Putamen (tissue), 1 donor: ENCODE results near the gene FER.
A peak's percentile ranks its signal among the peaks of the same experiment; 100 is the strongest.
"Not testable (repeated sequence)": the region's sequence is repeated elsewhere in the genome, so short reads cannot be mapped to it uniquely, and the experiment has no call there.

Source experiments
- DNase-seq: peaks from one replicate; pipeline ENCODE4 v3.0.0-alpha.2; 2016; ENCODE audit warnings: low spot score

The FER gene

DNA sequence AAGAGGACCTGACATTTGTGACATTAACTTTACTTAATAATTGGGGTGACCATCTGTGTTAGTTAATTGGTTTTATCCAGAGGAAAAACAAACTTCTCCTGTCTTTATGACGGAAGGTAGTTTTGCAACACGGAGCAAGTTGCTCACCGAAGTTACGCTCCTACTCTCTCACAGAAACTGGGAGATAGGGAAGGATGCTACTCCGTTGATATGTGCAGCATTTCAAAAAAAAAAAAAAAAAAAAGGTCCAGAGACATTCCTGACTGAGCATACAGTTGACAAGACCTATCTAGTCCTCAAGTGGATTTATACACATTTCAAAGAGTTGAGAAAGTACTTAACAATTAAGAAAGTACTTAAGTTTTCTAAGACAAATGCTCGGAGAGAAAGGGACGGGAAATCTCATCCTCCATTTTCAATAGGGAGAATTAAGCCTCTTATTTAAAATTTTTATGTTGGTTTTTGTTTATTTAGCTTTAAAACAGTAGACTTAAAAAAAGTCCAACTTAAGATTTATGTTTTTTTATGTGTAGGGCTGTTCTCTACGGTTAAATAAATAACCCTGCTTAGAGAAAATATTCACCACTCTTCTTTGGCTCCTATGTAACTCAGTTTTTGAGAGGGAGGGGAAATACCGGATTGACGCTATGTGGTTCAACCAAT is 455 bp upstream of the FER start:
- no peak for DNase-seq

DNA sequence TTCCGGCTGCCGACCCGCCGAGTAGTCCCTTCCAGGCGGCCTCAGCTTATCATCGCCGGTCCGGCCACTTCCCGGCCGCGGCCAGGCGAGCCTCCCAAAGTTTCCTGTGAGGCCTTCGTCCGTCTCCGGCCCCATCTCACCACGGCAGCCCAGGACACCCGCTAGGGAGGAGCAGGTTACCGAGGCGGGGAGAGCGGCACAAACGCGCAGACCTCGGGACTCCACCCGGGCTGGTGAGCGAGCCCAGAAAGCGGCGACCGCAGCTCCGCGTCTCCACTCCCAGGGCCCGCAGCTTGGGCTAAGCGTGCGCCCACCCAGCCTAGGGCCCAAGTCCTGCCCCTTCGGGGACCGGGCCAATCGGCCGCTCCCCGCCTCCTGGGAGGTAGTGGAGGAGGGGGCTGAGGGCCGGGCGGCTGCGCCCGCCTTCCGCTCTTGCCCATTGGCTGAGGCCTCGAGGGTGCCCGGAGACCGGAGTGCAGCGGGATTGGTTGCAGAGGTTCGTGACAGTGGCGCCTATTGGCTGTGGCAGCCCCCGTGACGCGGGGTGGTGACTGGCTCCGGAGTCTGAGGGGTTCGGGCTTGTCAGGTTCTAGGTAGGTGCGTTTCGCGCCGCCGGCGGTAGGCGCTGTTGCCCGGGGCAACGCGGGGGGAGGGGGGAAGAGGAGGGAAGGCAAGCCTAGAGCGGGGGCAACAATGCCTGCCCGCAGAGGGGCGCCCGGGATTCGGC is 867 bp downstream of the FER start:
- peak; percentile 99 for DNase-seq

DNA sequence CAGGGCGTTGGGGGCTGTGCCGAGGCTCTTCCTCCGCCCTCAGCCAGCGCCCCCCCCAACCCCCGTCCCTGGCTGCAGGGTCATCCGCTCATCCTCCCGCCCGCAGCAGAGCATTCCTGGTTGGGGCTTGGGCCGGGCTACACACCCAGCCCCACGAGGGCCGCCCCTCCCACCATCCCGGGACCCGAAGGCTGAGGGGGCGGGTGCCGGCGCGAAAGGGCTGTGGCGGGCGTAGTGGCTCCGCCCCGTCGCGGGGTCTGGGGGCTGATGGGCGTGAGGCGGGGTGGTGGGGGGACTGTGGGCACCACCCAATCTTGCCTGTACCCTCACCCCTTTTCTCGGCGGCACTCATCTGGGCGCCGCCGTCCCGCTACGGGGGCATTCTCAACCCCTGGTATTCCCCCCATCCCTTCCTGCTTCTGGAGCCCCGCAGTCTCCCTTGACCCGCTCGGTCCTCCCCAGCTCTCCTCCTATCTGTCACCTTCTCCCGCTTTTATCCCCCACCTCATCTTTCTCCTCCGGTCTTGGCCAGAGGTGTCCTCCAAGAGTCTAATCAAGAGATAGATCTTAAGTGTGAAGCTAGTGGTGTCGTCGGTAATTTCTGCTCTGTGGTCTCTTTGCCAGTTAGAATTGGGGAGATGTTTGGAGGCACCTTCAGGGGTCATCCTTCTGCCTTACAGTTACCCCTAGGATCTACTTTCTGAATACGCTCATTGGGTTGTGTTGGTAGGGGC is 1.6 kb downstream of the FER start:
- no peak for DNase-seq

DNA sequence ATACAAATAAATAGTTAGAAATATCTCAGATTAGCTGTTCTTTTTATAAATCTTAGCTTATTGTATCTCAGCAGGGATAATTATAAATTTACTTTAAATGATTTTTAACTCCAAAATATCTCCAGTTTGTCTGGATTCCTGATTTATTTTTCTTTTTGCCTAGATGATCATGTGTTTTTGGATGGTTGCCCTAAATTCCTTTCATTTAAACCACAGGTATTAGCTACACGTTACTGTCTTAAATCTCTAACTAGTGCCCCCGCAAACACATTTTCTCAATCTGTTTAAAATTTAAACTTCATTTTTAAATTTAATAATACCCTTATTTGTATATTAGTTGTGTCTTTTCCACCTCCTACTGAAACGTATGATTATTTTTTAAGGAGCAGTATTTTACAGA is 5.6 kb downstream of the FER start:
- no peak for DNase-seq

DNA sequence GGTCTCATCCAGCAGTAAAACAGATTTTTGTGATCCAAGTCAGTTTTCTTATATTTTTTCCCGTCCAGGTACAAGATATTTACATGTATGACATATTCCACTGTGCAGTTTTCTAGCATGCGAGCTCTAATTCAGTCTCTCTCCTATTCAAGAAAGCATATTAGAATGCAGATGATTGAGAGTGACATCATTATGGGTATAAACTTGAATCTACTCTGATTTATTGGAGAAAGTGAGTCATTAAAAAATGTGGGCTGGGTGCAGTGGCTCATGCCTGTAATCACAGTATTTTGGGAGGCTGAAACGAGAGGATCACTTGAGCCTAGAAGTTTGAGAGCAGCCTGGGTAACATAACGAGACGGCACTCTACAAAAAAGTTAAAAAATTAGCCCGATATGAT is 6.2 kb downstream of the FER start:
- DNase-seq = no peak

DNA sequence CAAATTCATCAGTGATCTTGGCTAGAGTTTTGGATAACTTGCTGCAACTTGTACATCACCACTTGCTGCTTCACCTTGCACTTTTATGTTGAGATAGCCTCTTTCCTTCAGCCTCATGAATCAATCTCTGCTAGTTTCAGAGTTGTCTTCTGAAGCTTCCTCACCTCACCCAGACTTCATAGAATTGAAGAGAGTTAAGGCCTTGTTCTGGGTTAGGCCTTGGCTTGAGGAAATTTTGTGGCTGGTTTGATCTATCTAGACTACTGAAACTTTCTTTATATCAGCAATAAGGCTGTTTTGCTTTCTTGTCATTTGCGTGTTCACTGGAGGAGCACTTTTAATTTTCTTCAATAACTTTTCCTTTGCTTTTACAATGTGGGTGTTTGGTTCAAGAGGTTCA is 12.8 kb downstream of the FER start:
- no peak for DNase-seq

DNA sequence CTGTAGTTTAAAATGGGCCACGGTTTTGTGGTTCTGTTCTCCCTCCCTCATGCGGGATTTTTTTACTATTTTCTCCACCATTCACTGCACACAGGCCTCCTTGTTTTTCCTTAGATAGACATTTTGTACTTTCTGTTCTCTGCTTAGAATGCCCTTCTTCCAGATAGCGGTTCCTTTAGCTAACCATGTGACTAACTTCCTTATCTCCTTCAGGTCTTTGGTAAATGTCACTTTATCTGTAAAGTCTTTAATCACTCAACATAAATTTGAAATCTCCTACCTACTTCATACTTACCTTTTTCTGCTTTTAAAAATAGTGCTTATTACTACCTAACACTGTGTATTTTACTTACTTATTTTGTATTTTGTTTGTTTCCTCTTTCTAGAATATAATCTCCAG is 15.0 kb downstream of the FER start:
- DNase-seq = no peak

DNA sequence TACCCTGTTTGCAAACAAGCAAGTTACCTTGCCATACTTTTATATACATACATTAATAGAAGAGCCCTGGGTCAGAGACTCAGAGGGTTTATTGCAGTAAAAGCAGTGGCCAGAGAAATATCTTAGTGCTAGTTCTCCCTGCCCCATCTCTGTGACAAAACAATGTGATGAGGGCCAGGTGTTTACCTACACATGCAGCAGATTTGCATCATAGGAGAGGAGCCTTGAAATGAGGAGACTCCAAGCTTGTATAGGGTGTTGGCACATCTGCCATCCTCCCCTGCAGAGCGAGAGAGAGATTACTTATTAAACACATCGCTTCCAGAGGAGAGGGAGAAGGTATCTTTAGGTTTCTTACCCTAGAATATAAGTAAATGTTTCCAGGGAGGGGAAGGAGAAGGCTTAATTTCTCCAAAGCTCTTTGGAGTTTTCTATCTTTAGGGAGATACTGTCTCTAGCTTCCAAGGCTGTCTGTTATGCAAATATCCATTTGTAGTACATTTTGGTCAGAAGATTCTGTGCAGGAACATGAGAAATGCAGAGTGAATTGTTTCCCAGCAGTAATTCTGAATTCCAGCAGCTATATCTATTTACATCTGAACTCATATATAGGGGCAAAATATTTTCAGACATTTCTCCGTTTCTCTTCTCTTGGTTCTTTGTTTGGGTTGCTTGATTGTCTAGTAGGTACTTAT is 15.7 kb downstream of the FER start:
- DNase-seq = no peak

DNA sequence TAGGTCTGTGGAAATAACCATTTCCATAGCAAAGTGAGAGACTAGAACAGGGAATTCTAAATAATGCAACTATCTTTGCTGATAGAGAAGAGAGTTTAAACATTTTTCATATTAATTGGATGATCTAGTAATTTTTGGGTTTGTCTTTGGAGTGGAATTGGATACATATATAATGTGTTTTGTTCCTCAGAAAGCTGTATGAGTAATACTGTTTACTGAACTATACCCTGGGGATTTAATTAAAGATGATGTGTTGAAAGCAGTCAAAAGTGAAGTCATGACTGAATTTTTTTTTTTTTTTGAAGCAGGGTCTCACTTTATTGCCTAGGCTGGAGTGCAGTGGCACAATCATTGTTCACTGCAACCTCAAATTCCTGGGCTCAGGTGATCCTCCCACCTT is 17.9 kb downstream of the FER start:
- DNase-seq = no peak

DNA sequence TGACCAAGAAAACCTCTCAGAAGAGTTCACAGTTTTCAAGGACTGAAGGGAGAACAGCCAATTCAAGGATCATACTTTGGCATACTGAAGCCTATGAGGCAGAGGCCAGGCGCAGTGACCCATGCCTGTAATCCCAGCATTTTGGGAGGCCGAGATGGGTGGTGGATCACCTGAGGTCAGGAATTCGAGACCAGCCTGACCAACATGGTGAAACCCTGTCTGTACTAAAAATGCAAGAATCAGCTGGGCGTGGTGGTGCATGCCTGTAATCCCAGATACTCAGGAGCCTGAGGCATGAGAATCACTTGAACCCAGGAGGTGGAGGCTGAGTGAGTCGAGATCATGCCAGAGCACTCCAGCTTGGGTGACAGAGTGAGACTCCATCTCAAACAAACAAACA is 19.2 kb downstream of the FER start:
- DNase-seq = not testable (repeated sequence)

DNA sequence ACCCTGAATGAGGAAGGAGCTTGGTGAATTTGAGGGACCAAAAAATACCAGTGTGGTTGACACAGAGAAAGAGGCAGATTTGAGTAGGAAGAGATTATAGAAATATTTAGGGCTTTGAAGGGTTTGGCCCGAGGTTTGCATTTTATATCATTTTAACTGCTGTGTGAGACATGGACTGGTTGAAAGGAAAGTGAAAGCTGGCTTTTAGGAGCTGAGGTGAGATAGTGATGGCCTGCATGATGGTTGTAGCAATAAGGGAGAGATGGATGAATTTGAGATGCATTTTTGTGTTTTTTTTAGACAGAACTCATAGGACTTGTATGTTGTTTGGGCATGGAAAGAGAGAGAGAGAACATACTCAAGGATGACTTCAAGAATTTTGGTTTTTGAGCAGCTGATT is 21.7 kb downstream of the FER start:
- no peak for DNase-seq

DNA sequence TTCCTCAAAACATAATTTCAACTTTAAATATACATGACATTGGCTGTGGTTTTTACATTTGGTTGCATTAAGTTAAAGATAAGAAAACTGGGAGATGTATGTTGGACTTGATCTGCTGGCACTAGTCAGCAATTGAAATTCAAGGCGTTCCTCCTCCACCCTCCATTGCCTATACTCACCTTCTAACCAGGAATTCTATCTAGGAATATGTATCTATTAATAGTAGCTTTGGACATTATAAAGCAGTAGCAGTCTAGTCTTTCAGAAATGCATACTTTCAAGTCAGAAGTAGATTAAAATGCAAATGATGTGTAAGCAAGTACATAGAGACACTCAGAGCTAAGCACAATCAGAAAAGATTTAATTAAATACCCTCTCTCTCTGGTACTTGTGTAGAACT is 24.9 kb downstream of the FER start:
- no peak for DNase-seq

DNA sequence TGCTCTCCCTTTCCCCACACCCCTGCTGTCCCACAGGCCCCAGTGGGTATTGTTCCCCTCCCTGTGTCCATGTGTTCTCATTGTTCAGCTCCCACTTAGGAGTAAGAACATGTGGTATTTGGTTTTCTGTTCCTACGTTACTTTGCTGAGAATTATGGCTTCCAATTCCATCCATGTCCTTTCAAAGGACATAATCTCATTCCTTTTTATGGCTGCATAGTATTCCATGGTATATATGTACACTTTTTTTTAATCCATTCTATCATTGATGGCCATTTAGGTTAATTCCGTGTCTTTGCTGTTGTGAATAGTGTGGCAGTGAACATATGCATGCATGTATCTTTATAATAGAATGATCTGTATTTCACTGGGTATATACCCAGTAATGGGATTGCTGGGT is 25.6 kb downstream of the FER start:
- no peak for DNase-seq

DNA sequence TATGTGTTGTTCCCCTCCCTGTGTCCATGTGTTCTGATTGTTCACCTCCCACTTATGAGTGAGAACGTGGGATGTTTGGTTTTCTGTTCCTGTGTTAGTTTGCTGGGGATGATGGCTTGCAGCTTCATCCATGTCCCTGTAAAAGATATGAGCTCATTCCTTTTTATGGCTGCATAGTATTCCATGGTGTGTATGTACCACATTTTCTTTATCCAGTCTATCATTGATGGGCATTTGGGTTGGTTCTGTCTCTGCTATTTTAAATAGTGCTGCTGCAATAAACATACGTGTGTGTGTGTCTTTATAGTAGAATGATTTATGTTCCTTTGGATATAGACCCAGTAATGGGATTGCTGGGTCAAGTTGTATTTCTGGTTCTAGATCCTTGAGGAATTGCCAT is 26.4 kb downstream of the FER start:
- not testable (repeated sequence) for DNase-seq

DNA sequence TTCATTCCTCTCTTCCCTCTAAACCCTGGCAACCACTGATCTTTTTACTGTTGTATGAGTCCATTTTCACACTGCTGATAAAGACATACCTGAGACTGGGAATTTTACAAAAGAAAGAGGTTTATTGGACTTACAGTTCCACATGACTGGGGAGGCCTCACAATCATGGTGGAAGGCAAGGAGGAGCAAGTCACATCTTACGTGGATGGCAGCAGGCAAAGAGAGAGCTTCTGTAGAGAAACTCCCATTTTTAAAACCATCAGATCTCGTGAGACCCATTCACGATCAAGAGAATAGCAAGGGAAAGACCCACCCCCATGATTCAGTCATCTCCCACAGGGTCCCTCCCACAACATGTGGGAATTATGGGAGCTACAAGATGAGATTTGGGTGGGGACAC is 29.9 kb downstream of the FER start:
- DNase-seq = not testable (repeated sequence)

DNA sequence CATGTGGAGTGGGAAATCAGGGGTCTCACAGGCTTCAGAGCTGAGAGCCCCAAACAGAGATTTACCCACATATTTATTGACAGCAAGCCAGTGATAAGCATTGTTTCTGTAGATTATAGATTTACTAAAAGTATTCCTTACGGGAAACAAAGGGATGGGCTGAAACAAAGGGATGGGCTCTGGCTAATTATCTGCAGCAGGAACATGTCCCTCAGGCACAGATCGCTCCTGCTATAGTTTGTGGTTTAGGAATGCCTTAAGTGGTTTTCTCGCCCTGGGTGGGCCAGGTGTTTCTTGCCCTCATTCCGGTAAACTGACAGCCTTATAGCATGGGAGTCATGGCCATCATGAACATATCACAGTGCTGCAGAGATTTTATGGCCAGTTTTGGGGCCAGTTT is 36.9 kb downstream of the FER start:
- DNase-seq = not testable (repeated sequence)

DNA sequence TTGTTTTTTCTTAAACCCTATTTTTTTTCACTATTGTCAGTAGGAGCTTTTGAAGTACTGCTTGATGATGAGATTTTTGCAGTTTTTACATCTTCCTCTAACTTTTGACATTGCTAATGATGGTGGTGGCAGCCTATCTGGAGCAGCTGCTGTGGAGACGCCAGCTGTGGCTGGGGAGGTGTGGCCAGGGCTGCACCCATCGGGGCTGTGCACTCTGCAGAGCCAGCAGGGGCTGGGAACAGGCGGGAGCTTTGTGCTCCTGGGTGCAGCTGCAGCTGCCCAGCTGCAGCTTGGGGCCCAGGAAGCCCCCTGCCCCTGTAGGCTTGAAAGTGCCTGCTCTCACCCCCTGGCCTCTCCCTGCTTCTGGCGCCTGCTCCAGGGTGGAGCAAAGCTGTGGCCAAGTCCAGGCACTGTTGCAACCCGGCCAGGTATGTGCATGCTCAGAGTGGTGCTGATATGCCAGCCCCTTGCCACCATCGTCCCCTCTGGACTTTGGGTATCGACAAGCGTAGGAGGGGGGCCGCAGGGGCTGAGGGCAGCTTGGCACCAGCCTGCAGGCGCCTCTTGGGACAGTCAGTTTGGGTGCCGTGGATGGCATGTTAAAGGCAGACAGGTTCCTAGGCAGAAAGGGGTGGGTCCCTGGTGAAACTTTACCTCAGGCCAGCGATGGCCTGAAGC is 39.2 kb downstream of the FER start:
- no peak for DNase-seq

DNA sequence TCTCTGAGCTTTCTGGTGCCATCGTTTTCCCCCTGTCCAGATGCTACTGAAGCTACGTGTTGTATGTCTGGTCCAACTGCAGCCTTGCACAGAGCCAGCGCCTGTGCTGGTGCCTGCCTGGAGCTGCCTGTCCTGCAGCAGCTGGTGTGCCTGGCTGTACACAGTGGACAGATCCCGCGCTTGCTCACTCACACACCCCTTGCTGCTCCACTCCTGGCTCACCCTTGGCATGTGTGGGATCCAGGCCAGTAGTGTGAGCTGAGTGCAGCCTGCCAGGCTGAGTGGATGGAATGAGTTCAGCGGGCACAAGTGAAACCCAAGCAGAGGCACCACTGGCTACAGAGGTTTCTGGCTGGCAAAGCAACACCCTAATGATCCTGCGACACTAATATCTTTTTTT is 40.4 kb downstream of the FER start:
- DNase-seq = peak; percentile 42

DNA sequence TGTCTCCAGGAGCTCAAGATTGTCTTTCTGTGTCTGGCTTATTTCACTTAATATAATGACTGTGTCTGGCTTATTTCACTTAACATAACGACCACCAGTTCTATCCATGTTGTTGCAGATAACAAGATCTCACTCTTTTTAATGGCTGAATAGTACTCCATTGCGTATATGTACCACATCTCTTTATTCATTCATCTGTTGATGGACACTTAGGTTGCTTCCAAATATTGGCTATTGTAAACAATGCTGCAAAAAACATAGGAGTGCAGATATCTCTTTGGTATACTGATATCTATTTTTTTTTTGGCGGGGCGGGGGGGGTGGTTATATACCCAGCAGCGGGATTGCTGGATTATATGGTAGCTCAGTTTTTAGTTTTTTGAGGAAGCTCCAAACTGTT is 45.5 kb downstream of the FER start:
- DNase-seq = no peak

DNA sequence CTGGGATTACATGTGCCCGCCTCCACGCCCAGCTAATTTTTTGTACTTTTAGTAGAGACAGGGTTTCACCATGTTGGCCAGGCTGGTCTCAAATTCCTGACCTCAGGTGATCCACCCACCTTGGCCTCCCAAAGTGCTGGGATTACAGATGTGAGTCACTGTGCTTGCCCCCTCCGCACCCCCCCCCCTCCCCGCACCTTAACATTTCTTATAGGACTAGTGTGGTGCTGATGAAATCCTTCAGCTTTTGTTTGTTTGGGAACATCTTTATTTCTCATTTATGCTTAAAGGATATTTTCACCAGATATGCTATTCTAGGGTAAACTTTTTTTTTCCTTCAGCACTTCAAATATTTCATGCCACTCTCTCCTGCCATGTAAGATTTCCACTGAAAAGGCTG is 46.7 kb downstream of the FER start:
- DNase-seq = not testable (repeated sequence)

DNA sequence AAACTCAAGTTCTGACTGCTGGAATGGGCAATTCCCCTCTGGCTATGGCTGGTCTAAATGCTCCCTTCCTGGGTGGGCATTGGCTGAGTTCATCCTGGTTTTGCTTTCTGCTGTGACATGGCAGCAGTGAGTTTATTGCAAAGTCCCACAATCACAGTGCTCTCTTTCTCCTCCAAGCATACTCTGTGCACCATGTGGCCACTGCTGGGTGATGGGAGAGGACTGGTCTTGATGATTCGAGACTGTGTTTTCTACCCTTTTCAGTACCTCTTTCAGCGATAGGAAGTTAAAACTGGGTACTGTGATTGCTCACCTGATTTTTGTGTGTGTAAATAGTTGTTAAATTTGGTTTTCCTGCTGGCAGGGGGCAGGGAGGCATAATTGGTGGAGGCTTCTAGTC is 49.7 kb downstream of the FER start:
- no peak for DNase-seq

DNA sequence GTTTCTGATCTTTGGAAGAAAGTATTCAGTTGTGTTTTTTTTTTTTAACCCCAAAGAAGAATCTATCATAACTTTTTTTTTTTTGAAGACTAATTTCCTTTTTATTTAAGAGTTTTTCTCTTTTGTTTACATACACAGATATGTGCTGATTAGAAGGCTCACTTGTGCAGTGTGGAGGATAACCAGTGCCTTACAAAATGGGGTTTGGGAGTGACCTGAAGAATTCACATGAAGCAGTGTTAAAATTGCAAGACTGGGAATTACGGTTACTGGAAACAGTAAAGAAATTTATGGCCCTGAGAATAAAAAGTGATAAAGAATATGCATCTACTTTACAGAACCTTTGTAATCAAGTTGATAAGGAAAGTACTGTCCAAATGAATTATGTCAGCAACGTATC is 50.3 kb downstream of the FER start:
- DNase-seq = no peak
